ENCODE measurements around the gene NFATC1. TPM values are rescaled to one million over a fixed set of nuclear protein-coding genes. Genes with fewer than 3 reads are reported as not detected.
A peak's percentile ranks its signal among the peaks of the same experiment; 100 is the strongest.

NFATC1 gene
- total and polyA plus RNA-seq, 9 donors, result 8.4 to 28.3 (median 12.2) TPM

GRCh38 chr18:79534356-79534755, 138.6 kb downstream of the NFATC1 start:
- H3K4me3 ChIP-seq, result no peak overlapping the region
- H3K9me3 ChIP-seq, result no peaks in the 10 kb centered on the region
- H3K4me1 ChIP-seq (ENCODE audit: insufficient read depth), result no peaks in the 10 kb centered on the region
- H3K27me3 ChIP-seq, result no peaks in the 10 kb centered on the region
- 81 to 87% (median 82%) methylated on average over 13 of the region's 13 CpGs for WGBS, 3 donors
- H3K27ac ChIP-seq, result no peak overlapping the region
- TF ChIP-seq EP300 (IDR thresholded peaks at IDR 0.05) (no peak), CTCF (IDR thresholded peaks at IDR 0.05) (no peak), POLR2A (IDR thresholded peaks at IDR 0.05) (no peak)
- H3K36me3 ChIP-seq, result no peaks in the 10 kb centered on the region
- intact Hi-C loops (cut with DNase I), result no loop called here
- peak in 2 of 5 donors; percentile 7 to 15 for DNase-seq

- no peaks in the 10 kb centered on the region for H3K36me3 ChIP-seq
- intact Hi-C loops (cut with DNase I), result no loop called here
- peak in 1 of 5 donors; percentile 3 for DNase-seq
- H3K4me1 ChIP-seq (ENCODE audit: insufficient read depth), result peaks cover 1% of the 10 kb centered on the region
- WGBS, 3 donors, result 95 to 97% (median 96%) methylated on average over 8 of the region's 8 CpGs
- TF ChIP-seq CTCF (IDR thresholded peaks at IDR 0.05) (no peak), POLR2A (IDR thresholded peaks at IDR 0.05) (no peak), EP300 (IDR thresholded peaks at IDR 0.05) (no peak)
- no peak overlapping the region for H3K27ac ChIP-seq
- no peaks in the 10 kb centered on the region for H3K9me3 ChIP-seq
- H3K4me3 ChIP-seq, result no peak overlapping the region
- no peaks in the 10 kb centered on the region for H3K27me3 ChIP-seq
These were observed 142.0 kb downstream of the NFATC1 start for GRCh38 chr18:79537758-79538157.

GRCh38 chr18:79538635-79539034, 142.9 kb downstream of the NFATC1 start:
- intact Hi-C loops (cut with DNase I), result no loop called here
- Histone ChIP-seq H3K9me3 (no peaks in the 10 kb centered on the region), H3K36me3 (no peaks in the 10 kb centered on the region), H3K27me3 (no peaks in the 10 kb centered on the region), H3K4me3 (no peak overlapping the region), H3K4me1 (ENCODE audit: insufficient read depth) (peaks cover 1% of the 10 kb centered on the region), H3K27ac (no peak overlapping the region)
- DNase-seq, result no peak
- no peak for TF ChIP-seq EP300 (IDR thresholded peaks at IDR 0.05)
- no peak for TF ChIP-seq POLR2A (IDR thresholded peaks at IDR 0.05)
- TF ChIP-seq CTCF (IDR thresholded peaks at IDR 0.05), result no peak
- 94 to 97% (median 95%) methylated on average over 12 of the region's 12 CpGs for WGBS, 3 donors

GRCh38 chr18:79540161-79540903, 144.6 kb downstream of the NFATC1 start:
- peak in 2 of 5 donors; percentile 2 to 5 for DNase-seq
- no peaks in the 10 kb centered on the region for H3K9me3 ChIP-seq
- H3K4me1 ChIP-seq (ENCODE audit: insufficient read depth), result peaks cover 1% of the 10 kb centered on the region
- TF ChIP-seq CTCF (IDR thresholded peaks at IDR 0.05), result no peak
- TF ChIP-seq POLR2A (IDR thresholded peaks at IDR 0.05), result no peak
- TF ChIP-seq EP300 (IDR thresholded peaks at IDR 0.05), result no peak
- no peak overlapping the region for H3K27ac ChIP-seq
- no peak overlapping the region for H3K4me3 ChIP-seq
- H3K27me3 ChIP-seq, result no peaks in the 10 kb centered on the region
- intact Hi-C loops (cut with DNase I), result no loop called here
- H3K36me3 ChIP-seq, result no peaks in the 10 kb centered on the region
- WGBS, 3 donors, result 68 to 74% (median 74%) methylated on average over 16 of the region's 16 CpGs

Measured in ovary (tissue), 9 donors.